Activated gamma-delta T cell (primary cell): ENCODE data around the gene PIAS4.
"Not testable (repeated sequence)": the region's sequence is repeated elsewhere in the genome, so short reads cannot be mapped to it uniquely, and the experiment has no call there.

ENCODE experiments used
- DNase-seq: peaks from one replicate; lab custom pipeline; 2025; lab: John Stamatoyannopoulos, UW
- total RNA-seq, 2 donors: gene quantifications; one replicate each; lab custom pipeline; 2026; lab: John Stamatoyannopoulos, UW

The PIAS4 gene, protein sequence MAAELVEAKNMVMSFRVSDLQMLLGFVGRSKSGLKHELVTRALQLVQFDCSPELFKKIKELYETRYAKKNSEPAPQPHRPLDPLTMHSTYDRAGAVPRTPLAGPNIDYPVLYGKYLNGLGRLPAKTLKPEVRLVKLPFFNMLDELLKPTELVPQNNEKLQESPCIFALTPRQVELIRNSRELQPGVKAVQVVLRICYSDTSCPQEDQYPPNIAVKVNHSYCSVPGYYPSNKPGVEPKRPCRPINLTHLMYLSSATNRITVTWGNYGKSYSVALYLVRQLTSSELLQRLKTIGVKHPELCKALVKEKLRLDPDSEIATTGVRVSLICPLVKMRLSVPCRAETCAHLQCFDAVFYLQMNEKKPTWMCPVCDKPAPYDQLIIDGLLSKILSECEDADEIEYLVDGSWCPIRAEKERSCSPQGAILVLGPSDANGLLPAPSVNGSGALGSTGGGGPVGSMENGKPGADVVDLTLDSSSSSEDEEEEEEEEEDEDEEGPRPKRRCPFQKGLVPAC
- 24.8 to 33.1 reads per million in 2 donors for total RNA-seq

- peak; percentile 96 for DNase-seq
Measured at GRCh38 chr19:4007021-4007835, at the start of gene PIAS4. PIAS4 (plus strand) TSS chr19:4007736; CDS start chr19:4007761, 25 bp downstream.

DNA sequence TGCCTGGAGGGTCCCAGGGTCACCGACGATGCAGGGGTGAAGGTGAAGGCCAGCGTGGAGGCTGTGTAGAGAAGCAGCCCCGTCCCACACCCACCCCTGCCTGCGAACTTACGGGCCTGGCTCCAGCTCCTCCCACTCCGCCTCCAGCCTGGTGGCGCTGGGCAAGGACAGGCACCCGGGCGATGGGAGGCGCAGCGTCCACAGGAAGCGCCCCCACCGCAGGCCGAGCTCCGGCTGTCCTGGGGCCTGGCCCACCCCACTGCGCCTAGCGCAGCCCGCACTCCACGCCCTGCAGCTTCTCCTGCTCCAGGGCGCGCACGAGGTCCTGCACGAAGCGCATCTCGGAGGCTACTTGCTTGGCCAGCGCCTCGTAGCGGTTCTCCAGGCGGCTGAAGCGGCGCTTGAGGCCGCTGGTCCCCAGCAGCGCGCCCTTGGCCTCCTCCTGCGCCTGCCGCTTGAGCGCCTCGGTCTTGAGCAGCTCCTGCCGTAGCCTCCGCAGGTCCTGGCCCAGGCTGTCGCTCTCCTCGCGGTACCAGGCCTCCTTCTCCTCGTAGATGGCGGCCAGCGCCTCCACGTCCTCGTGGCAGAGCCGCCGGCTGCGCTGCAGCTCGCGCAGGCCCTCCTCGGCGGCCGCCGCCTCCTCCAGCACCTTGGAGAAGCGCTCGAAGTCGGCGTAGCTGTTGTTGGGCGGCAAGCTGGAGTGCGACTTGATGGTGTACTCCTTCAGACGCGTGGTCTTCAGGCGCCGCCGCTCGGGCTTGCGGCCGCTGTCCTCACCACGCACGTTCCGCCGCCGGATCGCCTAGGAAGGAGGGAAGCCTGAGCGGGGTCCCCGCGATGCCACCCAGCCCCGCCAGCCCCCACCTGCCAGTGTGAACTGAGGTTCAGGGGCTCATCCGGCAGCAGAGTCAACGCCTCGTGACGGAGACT, 48.4 kb upstream of the PIAS4 start:
- DNase-seq: no peak

GRCh38 chr19:3959766-3960131, 47.8 kb upstream of the PIAS4 start:
- no peak for DNase-seq

DNA sequence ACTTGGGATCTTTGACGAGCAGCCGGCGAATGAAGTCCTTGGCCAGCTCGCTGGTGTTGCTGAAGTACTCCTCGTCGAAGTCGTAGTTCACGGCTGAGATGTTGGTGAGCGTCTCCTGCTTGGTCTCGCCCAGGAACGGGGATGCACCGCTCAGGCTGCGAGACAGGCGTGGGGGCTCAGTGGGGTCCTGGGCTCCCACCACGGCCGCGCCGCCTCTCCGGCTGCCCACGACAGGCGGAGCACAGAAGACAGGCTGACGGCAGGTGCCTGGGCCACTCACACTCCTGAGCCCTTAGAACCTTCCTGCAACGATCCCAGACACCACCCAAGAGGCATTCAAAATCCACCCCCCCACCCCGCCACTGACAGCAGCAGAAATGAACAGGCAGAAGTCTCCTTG, 46.5 kb upstream of the PIAS4 start:
- no peak for DNase-seq

GRCh38 chr19:3963458-3964255, 43.9 kb upstream of the PIAS4 start:
- DNase-seq: no peak

DNA sequence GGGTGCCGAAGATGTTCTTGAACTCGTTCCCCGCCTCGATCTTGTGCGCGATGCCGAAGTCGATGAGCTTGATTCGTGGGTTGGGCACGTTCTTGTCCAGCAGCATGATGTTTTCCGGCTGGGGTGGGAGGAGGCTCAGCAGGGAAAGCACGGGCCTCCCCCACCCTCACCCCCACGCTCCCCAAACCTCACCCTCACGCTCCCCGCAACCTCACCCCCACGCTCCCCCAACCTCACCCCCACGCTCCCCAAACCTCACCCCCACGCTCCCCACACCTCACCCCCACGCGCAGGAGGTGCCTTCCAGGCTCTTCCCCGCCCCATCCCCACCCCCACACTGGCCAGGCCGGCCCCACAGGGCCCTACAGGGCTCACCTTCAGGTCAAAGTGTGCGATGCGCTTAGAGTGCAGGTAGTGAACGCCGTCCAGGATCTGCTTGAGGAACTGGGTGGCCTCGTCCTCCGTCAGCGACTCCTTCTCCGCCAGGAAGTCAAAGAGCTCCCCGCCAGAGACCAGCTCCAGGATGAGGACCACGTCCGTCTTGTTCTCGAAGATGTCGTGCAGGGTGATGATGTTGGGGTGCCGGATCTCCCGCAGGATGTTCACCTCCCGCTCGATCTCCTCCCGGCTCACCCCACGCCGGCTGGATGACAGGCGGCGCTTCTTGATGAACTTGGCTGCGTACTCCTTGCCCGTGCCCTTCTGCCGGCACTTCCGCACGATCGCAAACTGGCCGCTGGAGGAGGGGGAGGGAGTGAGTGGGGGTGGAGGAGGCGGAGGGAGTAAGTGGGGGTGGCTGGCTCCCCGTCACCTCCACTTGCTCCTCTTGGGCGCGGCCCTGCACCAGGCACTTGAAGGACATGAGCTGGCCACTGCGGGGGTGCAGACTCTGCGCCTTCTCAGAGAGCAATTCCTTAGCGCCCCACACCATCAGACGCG, 43.0 kb upstream of the PIAS4 start:
- DNase-seq: no peak

GRCh38 chr19:3966051-3967017, 41.2 kb upstream of the PIAS4 start:
- no peak for DNase-seq

GRCh38 chr19:3967983-3968382, 39.6 kb upstream of the PIAS4 start:
- DNase-seq: not testable (repeated sequence)

- DNase-seq: no peak
Measured at GRCh38 chr19:3968556-3969434, 38.7 kb upstream of the PIAS4 start.

DNA sequence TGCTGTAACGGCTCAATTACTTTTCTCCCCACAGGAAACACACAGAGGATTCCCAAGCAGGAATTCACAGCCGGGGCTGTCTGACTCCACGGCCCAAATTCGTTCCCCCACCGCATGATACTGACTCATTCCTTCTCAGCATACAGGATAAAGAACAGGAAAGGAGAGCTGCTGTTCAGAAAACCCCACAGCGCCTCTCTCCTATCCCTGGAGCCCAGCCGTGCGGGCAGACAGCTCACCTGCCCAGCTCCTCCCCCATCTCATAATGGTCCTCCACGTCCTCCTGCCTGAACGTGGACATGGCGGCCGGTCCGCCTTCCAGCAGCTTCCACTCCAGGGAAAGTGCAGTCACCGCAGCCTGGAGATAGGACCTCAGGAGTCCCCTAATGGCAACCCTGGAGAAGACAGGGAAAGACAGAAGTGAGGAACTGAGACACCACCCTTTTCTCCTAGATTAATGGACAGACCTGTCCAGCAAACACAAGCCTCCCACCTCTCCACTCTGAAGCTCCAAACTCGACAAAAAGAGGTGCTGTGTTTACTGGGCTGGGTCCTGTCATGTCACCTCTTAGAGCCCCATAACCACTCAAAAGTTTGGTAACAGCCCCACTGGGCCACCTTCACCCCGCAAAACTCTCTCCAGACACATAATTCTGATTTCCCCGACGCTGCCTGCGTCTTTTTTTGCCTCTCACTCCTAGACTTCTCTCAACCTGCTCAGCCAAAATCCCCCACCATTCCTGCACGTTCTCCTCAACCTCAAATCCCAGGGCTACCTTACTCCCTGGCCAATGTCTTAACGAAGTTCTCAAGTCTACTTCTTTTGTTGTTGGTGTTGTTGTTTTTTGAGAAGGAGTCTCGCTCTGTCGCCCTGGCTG, 37.9 kb upstream of the PIAS4 start:
- DNase-seq: no peak

GRCh38 chr19:3970313-3970807, 37.2 kb upstream of the PIAS4 start:
- no peak for DNase-seq

DNA sequence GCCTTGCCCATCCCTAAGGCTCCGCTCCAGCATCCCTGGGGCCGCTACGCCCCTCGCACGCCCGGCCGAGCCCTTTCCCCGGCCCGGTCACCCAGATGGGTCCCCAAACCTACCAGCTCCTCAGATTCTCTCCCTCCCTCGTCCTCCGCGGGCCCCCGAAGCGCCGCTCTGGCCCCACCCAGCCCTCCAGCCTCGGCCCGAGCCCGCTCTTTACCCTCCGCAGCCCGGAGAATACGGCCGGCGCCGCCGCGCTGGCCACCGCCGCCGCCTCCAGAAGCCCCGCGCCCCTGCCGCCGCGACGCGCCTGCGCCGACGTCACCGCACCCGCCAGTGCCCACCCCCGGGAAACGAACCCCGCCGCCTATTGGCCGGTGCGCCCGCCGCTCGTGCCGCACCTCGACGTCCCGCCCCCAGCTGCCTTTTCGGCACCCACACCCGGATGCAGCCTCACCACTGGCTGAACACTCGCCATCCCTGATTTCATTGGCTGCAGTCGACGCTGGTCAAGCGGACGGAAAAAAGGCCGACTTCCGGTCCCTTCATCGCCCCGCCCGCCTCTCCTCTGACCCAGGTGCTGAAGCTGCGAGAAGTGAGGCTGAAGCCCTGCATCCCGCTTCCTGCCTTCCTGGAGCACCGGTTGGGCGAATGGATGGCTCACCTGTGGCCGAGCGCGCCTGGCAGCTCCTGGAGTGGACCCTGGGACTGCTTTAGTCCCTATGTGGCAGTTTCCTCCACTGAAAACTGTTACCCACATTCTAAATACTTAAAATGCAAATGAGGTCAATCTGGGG, 36.5 kb upstream of the PIAS4 start, which contains the start of gene DAPK3:
Gene DAPK3, minus strand, starts transcription at position 292 of the 791 bp plus-strand sequence. CDS start 1,364 bp downstream, outside the sequence.
- DNase-seq: peak; percentile 85

GRCh38 chr19:3975144-3975543, 32.4 kb upstream of the PIAS4 start:
- no peak for DNase-seq

DNA sequence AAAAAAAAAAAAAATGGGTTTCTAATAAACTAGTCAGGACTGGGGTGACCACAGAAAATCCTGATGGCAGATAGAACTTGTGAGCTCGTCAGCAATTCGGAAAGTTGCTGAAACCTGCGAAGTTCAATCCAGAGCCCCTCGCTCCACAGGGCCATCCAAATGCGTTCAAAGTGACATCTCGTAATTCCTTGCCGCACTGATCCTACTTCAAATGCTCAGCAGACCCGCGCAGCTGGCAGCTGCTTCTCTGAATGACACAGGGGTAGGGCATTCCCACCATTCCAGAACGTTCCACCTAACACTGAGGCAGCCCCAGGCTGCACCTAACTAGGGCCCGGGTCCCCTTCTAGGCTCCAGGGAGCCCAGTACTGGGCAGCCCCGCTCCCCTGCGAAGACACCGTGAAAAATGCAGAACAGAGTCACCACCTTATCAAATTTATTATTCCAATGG, 31.9 kb upstream of the PIAS4 start:
- no peak for DNase-seq
